Ascending aorta (tissue), 2 donors: Measurements from ENCODE around the gene CYBRD1. TPM values are rescaled to one million over a fixed set of nuclear protein-coding genes. Genes with fewer than 3 reads are reported as not detected.

Experiments
- DNase-seq, 2 donors: peaks; one replicate each; pipeline ENCODE4 v3.0.0-alpha.2; 2019; ENCODE audit warnings: low spot score in 2 of 2
- H3K27ac ChIP-seq, 2 donors: fragments of 200-600 bp; sonication (generic); one replicate each; pipeline ENCODE4 v1.5.1; 2016 to 2017; ENCODE audit warnings: mild to moderate bottlenecking in 1 of 2
- H3K27me3 ChIP-seq: fragments of 200-600 bp; sonication (generic); one replicate; pipeline ENCODE4 v1.5.1; 2017
- H3K36me3 ChIP-seq, 2 donors: fragments of 200-600 bp; sonication (generic); one replicate each; pipeline ENCODE4 v1.5.1; 2016
- H3K4me1 ChIP-seq, 2 donors: fragments of 200-600 bp; sonication (generic); one replicate each; pipeline ENCODE4 v1.5.1; 2016 to 2017; ENCODE audit warnings: mild to moderate bottlenecking in 1 of 2
- H3K4me3 ChIP-seq, 2 donors: fragments of 200-600 bp; sonication (generic); one replicate each; pipeline ENCODE4 v1.5.1; 2016 to 2017; ENCODE audit warnings: mild to moderate bottlenecking in 1 of 2
- H3K9me3 ChIP-seq, 2 donors: fragments of 200-600 bp; sonication (generic); one replicate each; pipeline ENCODE4 v1.5.1; 2016
- intact Hi-C: fragments of 100-400 bp; cut with DNase I; formaldehyde crosslinking; loops from one replicate; pipeline ENCODE4 v1.15.1; 2023
- total RNA-seq: library from RNA; depleted of rRNA; stranded (reverse); fragments of >200 nt; gene quantifications from one replicate; pipeline ENCODE4 v1.1.0, GENCODE V29; 2016
- TF ChIP-seq, protein P1 (sequence below), 3 experiments: fragments of 200-600 bp in 2 of 3; fragments of 450-650 bp in 1 of 3; sonication (generic) in 2 of 3; IDR thresholded peaks; one replicate each; pipeline ENCODE4 v1.5.1; 2016 to 2019; ENCODE audit warnings: antibody characterized with exemption in 3 of 3, mild to moderate bottlenecking in 1 of 3, moderate library complexity in 1 of 3

Gene CYBRD1, protein sequence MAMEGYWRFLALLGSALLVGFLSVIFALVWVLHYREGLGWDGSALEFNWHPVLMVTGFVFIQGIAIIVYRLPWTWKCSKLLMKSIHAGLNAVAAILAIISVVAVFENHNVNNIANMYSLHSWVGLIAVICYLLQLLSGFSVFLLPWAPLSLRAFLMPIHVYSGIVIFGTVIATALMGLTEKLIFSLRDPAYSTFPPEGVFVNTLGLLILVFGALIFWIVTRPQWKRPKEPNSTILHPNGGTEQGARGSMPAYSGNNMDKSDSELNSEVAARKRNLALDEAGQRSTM
- total RNA-seq = 222 TPM

DNA sequence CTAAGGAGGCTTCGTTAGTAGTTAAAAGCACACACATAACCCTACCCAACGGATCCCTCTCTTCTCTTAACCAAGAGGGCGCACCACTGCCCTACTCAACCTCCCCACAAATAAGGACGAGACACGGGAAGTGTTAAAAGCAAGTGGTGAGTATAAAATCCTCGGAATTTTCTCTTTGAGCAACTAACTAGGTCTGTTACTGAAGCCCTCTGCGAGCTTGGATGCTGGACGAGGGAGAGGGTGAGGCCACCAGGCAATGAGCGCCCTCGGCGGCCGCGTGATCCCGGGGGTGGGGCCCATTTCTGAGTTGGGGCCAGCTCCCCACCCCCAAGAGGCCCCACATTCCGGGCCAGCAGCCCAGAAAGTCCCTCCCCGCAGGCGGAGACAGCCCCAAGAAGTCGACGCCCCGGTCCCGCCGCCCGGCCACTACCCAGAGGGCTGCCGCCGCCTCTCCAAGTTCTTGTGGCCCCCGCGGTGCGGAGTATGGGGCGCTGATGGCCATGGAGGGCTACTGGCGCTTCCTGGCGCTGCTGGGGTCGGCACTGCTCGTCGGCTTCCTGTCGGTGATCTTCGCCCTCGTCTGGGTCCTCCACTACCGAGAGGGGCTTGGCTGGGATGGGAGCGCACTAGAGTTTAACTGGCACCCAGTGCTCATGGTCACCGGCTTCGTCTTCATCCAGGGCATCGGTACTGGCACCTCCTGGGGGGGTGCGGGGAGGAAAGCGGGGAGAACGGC is at the start of gene CYBRD1:
TSS of gene CYBRD1 (plus strand) at position 423 of the 736 bp plus-strand sequence. CDS start at position 495, 72 bp downstream.
- Histone ChIP-seq H3K4me3 (peak within 1 kb of the TSS; percentile 72 to 90), H3K4me1 (peaks cover 0 to 23% of the 10 kb centered on the region in 2 donors), H3K9me3 (no peaks in the 10 kb centered on the region), H3K27ac (peak within 1 kb of the TSS; percentile 94 to 97), H3K27me3 (no peaks in the 10 kb centered on the region), H3K36me3 (no peaks in the 10 kb centered on the region)
- TF ChIP-seq, protein P1, sequence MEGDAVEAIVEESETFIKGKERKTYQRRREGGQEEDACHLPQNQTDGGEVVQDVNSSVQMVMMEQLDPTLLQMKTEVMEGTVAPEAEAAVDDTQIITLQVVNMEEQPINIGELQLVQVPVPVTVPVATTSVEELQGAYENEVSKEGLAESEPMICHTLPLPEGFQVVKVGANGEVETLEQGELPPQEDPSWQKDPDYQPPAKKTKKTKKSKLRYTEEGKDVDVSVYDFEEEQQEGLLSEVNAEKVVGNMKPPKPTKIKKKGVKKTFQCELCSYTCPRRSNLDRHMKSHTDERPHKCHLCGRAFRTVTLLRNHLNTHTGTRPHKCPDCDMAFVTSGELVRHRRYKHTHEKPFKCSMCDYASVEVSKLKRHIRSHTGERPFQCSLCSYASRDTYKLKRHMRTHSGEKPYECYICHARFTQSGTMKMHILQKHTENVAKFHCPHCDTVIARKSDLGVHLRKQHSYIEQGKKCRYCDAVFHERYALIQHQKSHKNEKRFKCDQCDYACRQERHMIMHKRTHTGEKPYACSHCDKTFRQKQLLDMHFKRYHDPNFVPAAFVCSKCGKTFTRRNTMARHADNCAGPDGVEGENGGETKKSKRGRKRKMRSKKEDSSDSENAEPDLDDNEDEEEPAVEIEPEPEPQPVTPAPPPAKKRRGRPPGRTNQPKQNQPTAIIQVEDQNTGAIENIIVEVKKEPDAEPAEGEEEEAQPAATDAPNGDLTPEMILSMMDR (IDR thresholded peaks at IDR 0.05) = no peak
- peak; percentile 47 to 93 for DNase-seq
- intact Hi-C loops = loop anchor here (1.0 to 5.0 kb wide), 6 partner anchors 88 to 593 kb away; partner anchors contain the start of genes DCAF17, DYNC1I2, GORASP2 and HAT1

DNA sequence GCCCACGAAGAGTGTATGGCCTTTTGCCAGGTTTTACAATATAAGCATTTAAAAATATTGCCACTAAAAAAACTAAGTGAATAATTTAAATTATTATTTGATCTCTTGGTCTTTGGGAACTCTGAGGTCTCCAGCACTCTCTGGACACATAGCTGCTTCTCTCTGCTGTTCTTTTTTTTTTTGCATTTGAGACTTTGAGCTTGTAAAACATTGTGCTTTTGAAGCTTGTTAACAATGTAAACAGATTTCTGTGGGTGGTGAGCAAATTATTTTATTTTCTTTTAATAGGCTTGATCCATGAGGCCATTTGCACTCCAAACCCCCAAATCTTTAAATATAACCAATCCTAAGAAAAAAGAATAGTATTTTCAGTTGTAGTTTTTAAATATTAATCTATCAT is 46.3 kb upstream of the CYBRD1 start:
- Histone ChIP-seq H3K4me1 (no peaks in the 10 kb centered on the region), H3K27ac (no peak overlapping the region), H3K36me3 (peaks cover 15 to 33% of the 10 kb centered on the region in 2 donors), H3K9me3 (no peaks in the 10 kb centered on the region), H3K27me3 (no peaks in the 10 kb centered on the region), H3K4me3 (no peak overlapping the region)
- intact Hi-C loops = no loop called here
- TF ChIP-seq, protein P1 (IDR thresholded peaks at IDR 0.05) = no peak
- DNase-seq = no peak

DNA sequence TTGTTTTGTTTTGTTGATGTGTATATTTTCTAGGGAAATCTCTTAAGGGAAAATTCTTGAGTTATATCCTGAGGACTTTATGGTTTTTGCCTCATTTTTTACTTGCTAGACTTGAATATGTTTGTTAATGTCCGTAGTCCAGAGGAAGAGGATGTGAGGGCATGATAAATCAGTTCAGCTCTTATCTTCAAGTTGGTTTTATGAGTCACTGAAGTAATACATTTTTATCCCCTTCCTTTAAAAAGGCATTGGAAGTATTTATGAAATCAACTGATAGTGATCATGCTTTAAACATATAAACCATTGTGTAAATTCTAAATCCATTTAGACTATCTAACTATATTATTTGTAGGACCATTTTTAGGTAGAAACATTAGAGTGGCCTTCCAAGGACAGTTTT is 43.9 kb upstream of the CYBRD1 start:
- TF ChIP-seq, protein P1 (IDR thresholded peaks at IDR 0.05) = no peak
- H3K9me3 ChIP-seq = no peaks in the 10 kb centered on the region
- intact Hi-C loops = no loop called here
- no peaks in the 10 kb centered on the region for H3K4me1 ChIP-seq
- peaks cover 15 to 36% of the 10 kb centered on the region in 2 donors for H3K36me3 ChIP-seq
- H3K27ac ChIP-seq = no peak overlapping the region
- no peaks in the 10 kb centered on the region for H3K27me3 ChIP-seq
- DNase-seq = no peak
- H3K4me3 ChIP-seq = no peak overlapping the region

DNA sequence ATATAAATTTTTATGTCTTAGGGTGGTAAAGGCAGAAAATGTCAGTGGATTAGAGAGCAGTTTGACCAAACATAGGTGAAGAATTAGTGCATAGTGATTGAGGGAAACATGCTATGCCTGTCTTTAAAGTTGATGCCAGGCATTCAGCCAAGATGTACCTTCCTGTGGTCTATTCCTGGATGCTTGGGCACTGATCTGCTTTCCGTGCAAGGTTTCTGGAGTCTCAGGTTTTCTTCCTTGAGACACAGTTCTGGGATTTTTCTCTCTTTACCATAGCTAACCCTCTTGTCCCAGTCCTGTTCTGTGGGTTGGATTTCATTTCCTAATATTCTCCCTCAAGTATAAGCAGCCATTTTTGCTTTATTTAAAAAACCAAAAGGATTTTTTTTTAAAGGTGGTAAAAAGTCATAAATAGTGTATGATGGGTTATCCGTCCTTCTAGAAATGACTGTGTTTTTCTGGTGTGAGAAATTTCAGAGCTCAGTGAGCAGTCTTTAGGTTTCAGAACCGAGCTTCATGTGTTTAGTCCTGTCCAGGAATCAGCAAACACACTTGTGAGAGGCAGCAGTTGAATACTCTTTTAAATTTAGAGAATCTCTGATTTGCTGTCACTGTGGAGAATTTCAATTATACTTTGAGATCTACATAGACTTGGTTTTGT is 43.0 kb upstream of the CYBRD1 start:
- DNase-seq = no peak
- TF ChIP-seq, protein P1 (IDR thresholded peaks at IDR 0.05) = no peak
- no peak overlapping the region for H3K4me3 ChIP-seq
- H3K9me3 ChIP-seq = no peaks in the 10 kb centered on the region
- H3K36me3 ChIP-seq = peaks cover 14 to 34% of the 10 kb centered on the region in 2 donors
- H3K27ac ChIP-seq = no peak overlapping the region
- intact Hi-C loops = no loop called here
- no peaks in the 10 kb centered on the region for H3K27me3 ChIP-seq
- H3K4me1 ChIP-seq = no peaks in the 10 kb centered on the region

DNA sequence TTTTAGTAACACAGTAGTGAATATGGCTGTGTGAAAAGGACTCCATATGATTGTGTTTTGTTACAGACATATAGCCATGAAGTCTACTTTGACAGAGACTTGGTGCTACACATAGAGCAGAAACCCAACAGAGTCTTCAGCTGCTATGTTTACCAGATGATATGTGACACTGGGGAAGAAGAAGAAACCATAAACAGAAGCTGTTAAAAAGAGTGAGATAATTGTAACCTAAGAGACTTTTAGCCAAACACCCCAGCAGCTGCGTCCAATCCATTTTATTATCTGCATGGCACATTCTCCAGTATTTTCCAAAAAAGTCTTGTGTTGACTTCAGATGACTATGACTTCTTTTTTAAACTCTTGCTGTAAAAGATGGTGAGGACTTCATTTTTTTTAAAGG is 41.4 kb upstream of the CYBRD1 start:
- H3K9me3 ChIP-seq = no peaks in the 10 kb centered on the region
- intact Hi-C loops = no loop called here
- no peak for DNase-seq
- H3K4me3 ChIP-seq = no peak overlapping the region
- H3K27ac ChIP-seq = no peak overlapping the region
- no peaks in the 10 kb centered on the region for H3K4me1 ChIP-seq
- TF ChIP-seq, protein P1 (IDR thresholded peaks at IDR 0.05) = no peak
- no peaks in the 10 kb centered on the region for H3K27me3 ChIP-seq
- H3K36me3 ChIP-seq = peaks cover 8 to 20% of the 10 kb centered on the region in 2 donors
